ACC112 (cell line): ENCODE data around the gene NRROS.
A peak's percentile ranks its signal among the peaks of the same experiment; 100 is the strongest.

ENCODE experiments used
- H2AFZ ChIP-seq: fragments of 200-600 bp; sonication (generic); one replicate; pipeline ENCODE4 v1.6.0; 2017; ENCODE audit warnings: antibody characterized with exemption, low read length; ENCODE audit not compliant: unreplicated experiment
- H3K27ac ChIP-seq: fragments of 200-600 bp; sonication (generic); 2 replicates; pipeline ENCODE4 v1.5.1; 2014; ENCODE audit warnings: low read depth, mild to moderate bottlenecking, antibody characterized with exemption, low read length, moderate library complexity
- H3K27me3 ChIP-seq: fragments of 200-600 bp; sonication (generic); 2 replicates; pipeline ENCODE4 v1.6.1; 2014; ENCODE audit warnings: mild to moderate bottlenecking, antibody characterized with exemption, low read length, moderate library complexity, mixed read lengths; ENCODE audit not compliant: insufficient read depth
- H3K36me3 ChIP-seq: fragments of 200-600 bp; sonication (generic); 2 replicates; pipeline ENCODE4 v1.6.1; 2016; ENCODE audit warnings: mild to moderate bottlenecking, antibody characterized with exemption, low read length, moderate library complexity, mixed read lengths; ENCODE audit not compliant: insufficient read depth
- H3K4me1 ChIP-seq: fragments of 200-600 bp; sonication (generic); one replicate; pipeline ENCODE4 v1.6.1; 2016; ENCODE audit warnings: low read length, mixed read lengths; ENCODE audit not compliant: insufficient read depth, unreplicated experiment, control insufficient read depth
- H3K4me3 ChIP-seq: fragments of 200-600 bp; sonication (generic); 2 replicates; pipeline ENCODE4 v1.5.1; 2014; ENCODE audit warnings: mild to moderate bottlenecking, low read depth, low read length
- H3K79me2 ChIP-seq: fragments of 200-600 bp; sonication (generic); one replicate; pipeline ENCODE4 v1.6.0; 2016; ENCODE audit warnings: low read length; ENCODE audit not compliant: control insufficient read depth, unreplicated experiment, insufficient read depth

Gene NRROS

DNA sequence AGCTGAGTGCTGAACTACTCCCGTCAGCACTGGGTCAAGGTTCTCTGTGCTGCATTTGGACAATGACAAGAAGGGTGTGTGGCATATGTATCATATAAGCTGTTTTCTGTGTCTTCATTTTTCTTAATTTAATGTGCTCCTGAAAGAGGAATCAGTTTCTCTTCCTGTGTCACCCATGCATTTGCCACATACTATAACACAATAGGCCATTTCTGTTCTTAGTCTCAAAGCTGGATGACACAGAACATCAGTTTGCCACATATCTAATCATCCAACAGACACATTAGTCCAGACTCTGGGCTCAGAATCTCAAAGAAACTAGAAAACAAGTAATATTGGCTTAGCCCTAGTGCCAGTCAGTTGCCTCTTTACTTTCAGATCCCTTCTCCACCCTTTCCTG is 38.4 kb downstream of the NRROS start:
- H3K27ac ChIP-seq = no peak overlapping the region
- H3K27me3 ChIP-seq = peaks cover 21% of the 10 kb centered on the region
- no peaks in the 10 kb centered on the region for H3K79me2 ChIP-seq
- H3K36me3 ChIP-seq = no peaks in the 10 kb centered on the region
- no peak overlapping the region for H3K4me3 ChIP-seq
- H3K4me1 ChIP-seq = no peaks in the 10 kb centered on the region
- H2AFZ ChIP-seq = no peak overlapping the region

DNA sequence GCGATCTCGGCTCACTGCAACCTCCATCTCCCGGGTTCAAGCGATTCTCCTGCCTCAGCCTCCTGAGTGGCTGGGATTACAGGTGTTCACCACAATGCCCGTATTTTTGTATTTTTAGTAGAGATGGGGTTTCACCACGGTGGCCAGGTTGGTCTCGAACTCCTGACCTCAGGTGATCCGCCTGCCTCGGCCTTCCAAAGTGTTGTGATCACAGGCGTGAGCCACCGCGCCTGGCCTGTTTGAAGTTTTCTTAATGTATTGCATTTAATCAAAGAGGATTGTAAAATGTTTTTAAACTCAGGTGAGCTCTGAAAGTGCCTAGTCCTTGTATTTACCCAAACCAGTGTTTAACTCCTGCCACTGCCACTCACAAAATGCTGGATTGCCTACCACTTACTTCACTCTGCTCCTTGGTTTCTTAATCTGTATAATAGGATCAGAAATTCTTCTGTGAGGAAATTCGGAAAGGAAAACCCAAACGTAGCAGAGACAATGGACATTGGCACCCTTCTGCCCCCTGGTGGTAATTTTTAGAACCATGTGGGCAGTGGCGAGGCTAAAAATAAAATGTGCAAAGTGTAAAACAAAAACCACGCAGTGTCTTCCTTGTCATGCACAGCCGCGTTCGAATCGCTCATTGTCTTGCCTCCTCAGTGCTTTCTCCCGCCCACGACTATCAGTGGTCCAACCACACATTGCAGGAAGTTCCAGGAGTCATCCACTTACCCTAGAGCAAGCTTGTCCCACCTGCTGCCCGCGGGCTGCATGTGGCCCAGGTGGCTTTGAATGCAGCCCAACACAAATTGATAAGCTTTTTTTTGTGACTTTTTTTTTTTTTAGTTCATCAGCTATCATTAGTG is 45.3 kb downstream of the NRROS start:
- no peaks in the 10 kb centered on the region for H3K79me2 ChIP-seq
- peaks cover 22% of the 10 kb centered on the region for H3K4me1 ChIP-seq
- H3K4me3 ChIP-seq = no peak overlapping the region
- H3K27me3 ChIP-seq = peaks cover 4% of the 10 kb centered on the region; the same call in 1 of the 2 replicates
- peak overlapping the region; percentile 67 for H2AFZ ChIP-seq
- H3K27ac ChIP-seq = no peak overlapping the region
- H3K36me3 ChIP-seq = no peaks in the 10 kb centered on the region

DNA sequence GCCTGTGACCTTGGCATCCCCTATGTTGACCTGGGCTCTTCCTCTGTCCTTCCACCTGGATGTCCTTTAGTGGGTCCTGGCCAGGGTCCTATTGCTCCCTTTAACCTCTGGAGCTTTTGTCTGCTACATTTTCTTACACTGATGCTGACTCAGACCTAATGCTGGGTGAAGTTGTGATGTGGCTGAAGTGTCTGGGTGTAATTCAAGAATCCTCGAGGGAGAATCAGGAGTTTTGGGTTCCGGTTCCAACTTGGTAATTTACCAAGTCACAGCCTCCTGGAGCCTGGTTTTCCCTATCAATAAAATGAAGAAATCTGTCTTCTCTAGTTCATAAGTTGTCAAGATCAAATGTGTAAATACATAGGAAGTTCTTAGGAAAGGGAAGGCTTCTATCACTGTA is 46.9 kb downstream of the NRROS start:
- no peak overlapping the region for H2AFZ ChIP-seq
- H3K4me3 ChIP-seq = no peak overlapping the region
- no peaks in the 10 kb centered on the region for H3K27me3 ChIP-seq
- H3K4me1 ChIP-seq = peaks cover 22% of the 10 kb centered on the region
- no peaks in the 10 kb centered on the region for H3K36me3 ChIP-seq
- H3K27ac ChIP-seq = peak overlapping the region; percentile 28; the same call in 1 of the 2 replicates
- H3K79me2 ChIP-seq = no peaks in the 10 kb centered on the region

DNA sequence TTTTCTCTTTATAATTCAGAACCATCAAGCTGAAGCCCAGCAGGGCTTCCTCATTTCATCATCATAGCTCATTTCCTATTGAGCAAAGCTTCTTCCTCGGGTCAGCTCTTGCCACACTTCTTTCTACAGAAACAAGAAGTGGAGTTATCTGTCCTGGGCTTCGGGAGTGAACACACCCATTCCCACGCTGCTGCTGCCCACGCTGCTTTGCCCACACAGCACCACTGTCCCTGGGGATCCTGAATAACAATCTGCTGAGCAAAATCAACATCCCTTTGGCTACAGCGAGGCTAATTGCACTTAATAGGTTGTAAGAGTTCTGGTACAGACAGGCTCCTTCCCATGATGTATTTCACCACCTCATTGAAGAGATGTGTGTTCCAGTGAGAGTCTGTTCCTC is 48.9 kb downstream of the NRROS start:
- H3K27me3 ChIP-seq = no peaks in the 10 kb centered on the region
- no peaks in the 10 kb centered on the region for H3K79me2 ChIP-seq
- no peaks in the 10 kb centered on the region for H3K36me3 ChIP-seq
- H3K27ac ChIP-seq = peak overlapping the region; percentile 81
- peaks cover 22% of the 10 kb centered on the region for H3K4me1 ChIP-seq
- peak overlapping the region; percentile 2; the same call in 1 of the 2 replicates for H3K4me3 ChIP-seq
- H2AFZ ChIP-seq = peak overlapping the region; percentile 14

DNA sequence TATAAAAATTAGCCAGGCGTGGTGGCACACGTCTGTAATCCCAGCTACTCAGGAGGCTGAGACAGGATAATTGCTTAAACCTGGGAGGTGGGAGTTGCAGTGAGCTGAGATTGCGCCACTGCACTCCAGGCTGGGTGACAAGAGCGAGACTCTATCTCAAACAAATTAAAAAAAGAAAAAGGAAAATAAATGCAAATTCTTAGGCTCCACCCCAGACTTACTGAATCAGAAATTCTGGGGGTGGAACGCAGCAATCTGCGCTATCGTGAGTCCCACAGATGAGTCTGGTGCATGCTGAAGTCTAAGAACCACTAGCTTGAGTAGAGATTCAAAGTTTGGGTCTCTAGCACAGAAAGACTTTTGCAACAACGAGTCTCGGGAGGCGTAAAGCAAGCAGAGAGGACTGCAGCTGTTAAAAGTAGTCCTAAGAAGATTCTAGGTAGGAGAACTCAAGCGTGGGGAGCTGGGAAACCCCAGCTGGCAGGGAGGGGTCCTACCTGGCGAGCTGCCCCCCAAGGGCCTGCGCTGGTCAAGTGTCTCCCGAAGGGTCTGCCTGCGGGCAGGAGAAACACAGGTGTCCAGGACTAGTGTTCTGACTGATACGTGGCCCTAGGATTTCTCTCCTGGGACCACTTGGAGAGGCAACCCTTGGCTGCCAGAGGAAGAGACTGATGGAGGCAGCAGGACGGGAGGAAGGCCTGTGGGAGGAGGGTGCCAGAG is 50.6 kb downstream of the NRROS start:
- no peaks in the 10 kb centered on the region for H3K27me3 ChIP-seq
- H2AFZ ChIP-seq = no peak overlapping the region
- peaks cover 22% of the 10 kb centered on the region for H3K4me1 ChIP-seq
- H3K4me3 ChIP-seq = no peak overlapping the region
- H3K27ac ChIP-seq = no peak overlapping the region
- H3K36me3 ChIP-seq = no peaks in the 10 kb centered on the region
- H3K79me2 ChIP-seq = no peaks in the 10 kb centered on the region

DNA sequence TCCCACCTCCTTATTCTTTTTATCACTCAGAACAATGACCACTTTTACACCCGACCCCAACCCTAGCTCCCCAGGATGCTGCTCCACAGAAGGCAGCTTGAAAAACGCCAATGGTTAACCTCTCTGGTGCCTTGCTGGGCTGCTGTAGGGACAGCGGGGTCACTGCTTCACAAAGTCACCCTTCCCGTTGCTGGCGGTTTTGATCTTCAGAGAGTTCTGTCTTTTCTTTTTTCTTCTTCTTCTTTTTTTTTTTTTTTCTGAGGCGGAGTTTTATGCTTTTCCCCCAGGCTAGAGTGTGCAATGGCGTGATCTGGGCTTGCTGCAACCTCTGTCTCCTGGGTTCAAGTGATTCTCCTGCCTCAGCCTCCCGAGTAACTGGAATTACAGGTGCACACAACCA is 51.9 kb downstream of the NRROS start:
- no peaks in the 10 kb centered on the region for H3K36me3 ChIP-seq
- H3K4me3 ChIP-seq = no peak overlapping the region
- no peak overlapping the region for H3K27ac ChIP-seq
- peaks cover 16% of the 10 kb centered on the region for H3K4me1 ChIP-seq
- H2AFZ ChIP-seq = no peak overlapping the region
- H3K27me3 ChIP-seq = no peaks in the 10 kb centered on the region
- H3K79me2 ChIP-seq = no peaks in the 10 kb centered on the region

DNA sequence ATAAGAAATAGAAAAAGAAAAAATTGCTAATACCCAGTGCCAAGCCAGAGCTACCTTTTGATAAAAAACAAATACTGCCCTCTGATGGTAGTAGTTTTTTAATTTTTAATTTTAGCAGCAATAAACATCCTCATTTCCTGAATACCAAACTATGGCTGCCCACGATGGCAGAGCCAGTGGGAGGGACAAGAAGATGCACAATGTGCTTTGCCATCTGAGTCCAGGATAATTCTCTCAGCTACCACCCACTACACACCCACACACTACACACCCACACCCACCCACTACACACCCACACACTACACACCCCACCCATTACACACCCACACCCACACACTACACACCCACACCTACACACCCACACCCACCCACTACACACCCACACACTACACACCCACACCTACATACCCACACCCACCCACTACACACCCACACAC is 54.7 kb downstream of the NRROS start:
- no peak overlapping the region for H3K4me3 ChIP-seq
- H2AFZ ChIP-seq = peak overlapping the region; percentile 50
- no peaks in the 10 kb centered on the region for H3K79me2 ChIP-seq
- H3K36me3 ChIP-seq = no peaks in the 10 kb centered on the region
- H3K27ac ChIP-seq = no peak overlapping the region
- no peaks in the 10 kb centered on the region for H3K27me3 ChIP-seq
- H3K4me1 ChIP-seq = no peaks in the 10 kb centered on the region

DNA sequence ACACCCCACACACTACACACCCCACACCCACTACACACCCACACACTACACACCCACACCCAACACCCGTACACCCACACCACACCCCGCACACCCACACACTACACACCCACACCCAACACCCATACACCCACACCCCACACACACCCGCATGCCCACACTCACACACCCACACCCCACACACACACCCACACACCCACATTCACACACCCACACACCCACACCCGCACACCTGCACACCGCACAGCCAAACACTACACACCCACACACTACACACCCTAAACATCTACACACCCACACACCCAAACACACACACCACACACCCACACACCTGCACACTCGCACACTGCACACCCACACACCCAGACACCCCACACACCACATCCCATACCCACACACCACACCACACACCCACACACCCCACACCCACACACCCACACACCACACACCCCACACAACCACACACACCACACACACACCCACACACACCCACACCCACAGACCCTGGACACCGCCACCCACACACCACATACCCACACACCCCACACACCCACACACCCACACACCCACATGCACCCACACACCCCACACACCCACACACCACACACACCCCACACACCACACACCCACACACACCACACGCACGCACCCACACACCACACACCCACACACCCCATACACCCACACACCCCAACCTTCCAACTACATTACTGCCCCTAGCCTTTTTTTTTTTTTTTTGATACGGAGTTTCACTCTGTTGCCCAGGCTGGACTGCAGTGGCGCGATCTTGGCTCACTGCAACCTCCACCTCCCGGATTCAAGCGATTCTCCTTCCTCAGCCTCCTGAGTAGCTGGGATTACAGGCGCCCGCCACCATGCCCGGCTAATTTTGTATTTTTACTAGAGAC is 55.7 kb downstream of the NRROS start:
- no peak overlapping the region for H3K4me3 ChIP-seq
- no peak overlapping the region for H3K27ac ChIP-seq
- no peak overlapping the region for H2AFZ ChIP-seq
- H3K27me3 ChIP-seq = no peaks in the 10 kb centered on the region
- H3K36me3 ChIP-seq = no peaks in the 10 kb centered on the region
- H3K4me1 ChIP-seq = no peaks in the 10 kb centered on the region
- no peaks in the 10 kb centered on the region for H3K79me2 ChIP-seq

DNA sequence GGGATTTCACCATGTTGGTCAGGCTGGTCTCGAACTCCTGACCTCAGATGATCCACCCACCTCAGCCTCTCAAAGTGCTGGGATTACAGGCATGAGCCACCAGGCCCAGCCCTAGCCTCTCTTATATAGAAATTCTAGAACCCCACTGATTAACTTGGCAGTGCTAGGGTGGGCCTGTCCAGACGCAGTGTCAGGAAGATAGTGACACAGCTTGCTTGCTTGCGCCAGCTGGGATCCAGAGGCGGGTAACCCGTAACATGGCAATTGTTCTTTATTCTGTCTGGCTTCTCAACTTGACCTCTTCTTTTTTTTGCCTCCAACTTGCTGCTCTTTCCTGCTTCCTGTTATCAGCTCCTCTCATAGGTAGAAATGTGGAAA is 56.3 kb downstream of the NRROS start:
- no peaks in the 10 kb centered on the region for H3K4me1 ChIP-seq
- no peak overlapping the region for H3K4me3 ChIP-seq
- H3K27me3 ChIP-seq = no peaks in the 10 kb centered on the region
- no peaks in the 10 kb centered on the region for H3K36me3 ChIP-seq
- H3K27ac ChIP-seq = no peak overlapping the region
- no peaks in the 10 kb centered on the region for H3K79me2 ChIP-seq
- H2AFZ ChIP-seq = no peak overlapping the region

DNA sequence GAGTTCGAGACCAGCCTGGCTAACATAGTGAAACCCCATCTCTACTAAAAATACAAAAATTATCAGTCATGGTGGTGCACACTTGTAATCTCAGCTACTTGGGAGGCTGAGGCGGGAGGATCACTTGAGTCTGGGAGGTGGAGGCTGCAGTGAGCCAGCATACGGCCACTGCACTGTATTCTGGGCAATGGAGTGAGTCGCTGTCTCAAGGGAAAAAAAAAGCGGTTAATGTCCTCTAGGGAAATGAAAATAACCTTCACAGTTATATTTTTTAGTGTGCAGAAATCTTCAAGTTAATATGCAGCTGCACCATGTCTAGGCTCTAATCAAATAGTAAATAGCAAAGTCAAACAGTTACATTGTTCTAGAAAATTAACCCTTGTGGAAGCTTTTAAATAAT is 57.8 kb downstream of the NRROS start:
- H2AFZ ChIP-seq = no peak overlapping the region
- no peaks in the 10 kb centered on the region for H3K27me3 ChIP-seq
- no peak overlapping the region for H3K27ac ChIP-seq
- no peaks in the 10 kb centered on the region for H3K79me2 ChIP-seq
- no peak overlapping the region for H3K4me3 ChIP-seq
- no peaks in the 10 kb centered on the region for H3K4me1 ChIP-seq
- H3K36me3 ChIP-seq = no peaks in the 10 kb centered on the region
